ENCODE results near the gene CCDC27.
A peak's percentile ranks its signal among the peaks of the same experiment; 100 is the strongest.

Gene CCDC27

GRCh38 chr1:3718764-3719163 lies 33.5 kb upstream of the CCDC27 start:
- DNase-seq (ENCODE audit: low read depth): no peak

- DNase-seq (ENCODE audit: low read depth): no peak
These were observed 30.2 kb upstream of the CCDC27 start for GRCh38 chr1:3721955-3722465.

GRCh38 chr1:3722846-3723245 lies 29.4 kb upstream of the CCDC27 start:
- DNase-seq (ENCODE audit: low read depth): no peak

- peak; percentile 65 for DNase-seq (ENCODE audit: low read depth)
These were observed 27.7 kb upstream of the CCDC27 start for GRCh38 chr1:3724416-3725030.

GRCh38 chr1:3725366-3725765 lies 26.9 kb upstream of the CCDC27 start:
- no peak for DNase-seq (ENCODE audit: low read depth)

GRCh38 chr1:3727042-3727824 lies 25.0 kb upstream of the CCDC27 start:
- DNase-seq (ENCODE audit: low read depth): peak; percentile 24

GRCh38 chr1:3727825-3728776 lies 24.1 kb upstream of the CCDC27 start:
- no peak for DNase-seq (ENCODE audit: low read depth)

- DNase-seq (ENCODE audit: low read depth): no peak
These were observed 22.4 kb upstream of the CCDC27 start for GRCh38 chr1:3729594-3730542.

GRCh38 chr1:3730543-3731247 lies 21.6 kb upstream of the CCDC27 start:
- no peak for DNase-seq (ENCODE audit: low read depth)

- no peak for DNase-seq (ENCODE audit: low read depth)
These were observed 20.4 kb upstream of the CCDC27 start for GRCh38 chr1:3731583-3732433.

- no peak for DNase-seq (ENCODE audit: low read depth)
These were observed 19.7 kb upstream of the CCDC27 start for GRCh38 chr1:3732434-3733093.

- DNase-seq (ENCODE audit: low read depth): no peak
These were observed 19.0 kb upstream of the CCDC27 start for GRCh38 chr1:3733094-3733882.

- no peak for DNase-seq (ENCODE audit: low read depth)
These were observed 18.2 kb upstream of the CCDC27 start for GRCh38 chr1:3733883-3734589.

- DNase-seq (ENCODE audit: low read depth): no peak
These were observed 17.6 kb upstream of the CCDC27 start for GRCh38 chr1:3734602-3735001.

GRCh38 chr1:3735027-3735681 lies 17.1 kb upstream of the CCDC27 start:
- DNase-seq (ENCODE audit: low read depth): no peak

GRCh38 chr1:3735688-3736087 lies 16.6 kb upstream of the CCDC27 start:
- DNase-seq (ENCODE audit: low read depth): no peak

GRCh38 chr1:3736131-3736561 lies 16.1 kb upstream of the CCDC27 start:
- DNase-seq (ENCODE audit: low read depth): no peak
